Osteocyte (in vitro differentiated cells): Measurements from ENCODE around the gene DLGAP5. TPM values are rescaled to one million over a fixed set of nuclear protein-coding genes. Genes with fewer than 3 reads are reported as not detected.

Source experiments
- DNase-seq: peaks from one replicate; pipeline ENCODE4 v3.0.0; 2021; ENCODE audit warnings: mixed read lengths; ENCODE audit not compliant: unreplicated experiment; ENCODE audit errors: extremely low spot score
- H3K27ac Mint-ChIP-seq: one replicate; pipeline ENCODE4 v1.8.0; 2021; ENCODE audit warnings: mild to moderate bottlenecking, mixed read lengths; ENCODE audit not compliant: unreplicated experiment
- H3K27me3 Mint-ChIP-seq: one replicate; pipeline ENCODE4 v1.8.0; 2021; ENCODE audit warnings: mixed read lengths; ENCODE audit not compliant: unreplicated experiment
- H3K36me3 Mint-ChIP-seq: one replicate; pipeline ENCODE4 v1.8.0; 2021; ENCODE audit warnings: mixed read lengths; ENCODE audit not compliant: unreplicated experiment
- H3K4me1 Mint-ChIP-seq: one replicate; pipeline ENCODE4 v1.8.0; 2021; ENCODE audit warnings: mixed read lengths; ENCODE audit not compliant: unreplicated experiment
- H3K4me3 Mint-ChIP-seq: one replicate; pipeline ENCODE4 v1.8.0; 2021; ENCODE audit warnings: mild to moderate bottlenecking, moderate library complexity, mixed read lengths; ENCODE audit not compliant: unreplicated experiment
- H3K9me3 Mint-ChIP-seq: one replicate; pipeline ENCODE4 v1.8.0; 2021; ENCODE audit warnings: mixed read lengths; ENCODE audit not compliant: unreplicated experiment
- total RNA-seq: library from RNA; stranded (reverse); gene quantifications from 2 replicates; pipeline ENCODE4 v1.2.1, GENCODE V29; 2021
- TF ChIP-seq, protein P1 (sequence below): fragments of 200-600 bp; sonication (generic); IDR thresholded peaks from 2 replicates; pipeline ENCODE4 v1.5.0; 2021; ENCODE audit warnings: antibody characterized with exemption, mild to moderate bottlenecking, moderate library complexity

The DLGAP5 gene
- total RNA-seq, 1 donor from 2014 or later = 11.7 TPM

DNA sequence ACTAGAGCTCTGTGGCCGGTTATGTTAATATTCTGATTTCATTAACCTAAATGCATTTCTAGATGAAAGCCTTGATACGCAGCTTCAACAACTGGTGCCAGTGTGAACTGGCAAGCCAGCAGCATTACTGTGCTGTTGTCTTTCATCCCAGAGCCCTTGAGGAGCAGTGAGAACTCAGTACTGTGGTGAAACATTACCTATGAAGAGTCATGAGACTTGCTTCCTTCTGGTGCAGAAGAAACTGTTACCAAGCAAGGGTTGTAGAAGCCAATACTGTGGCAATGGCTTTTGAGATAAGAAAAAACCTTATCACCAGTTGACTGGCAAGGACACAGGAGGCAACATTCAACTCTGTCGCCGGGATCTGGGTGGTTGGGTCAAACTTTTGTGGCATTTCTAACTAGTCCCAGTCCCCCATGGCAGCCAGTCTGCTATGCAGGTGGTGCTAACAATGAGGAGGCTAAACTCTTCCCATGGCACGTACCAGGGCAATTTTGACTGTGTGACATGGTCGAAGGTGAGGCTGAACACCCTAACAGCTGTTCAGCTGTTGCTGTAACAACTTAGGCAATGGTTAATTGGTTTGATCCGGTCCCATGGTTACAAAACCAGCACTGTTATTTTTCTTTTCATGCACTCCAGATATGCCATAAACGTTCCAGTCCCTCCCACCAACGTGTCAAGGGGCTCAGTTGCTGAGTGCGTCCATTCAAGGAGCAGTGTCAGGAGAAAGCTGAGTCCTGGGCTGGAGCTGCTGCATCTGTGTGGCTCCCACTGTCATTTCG, 74.9 kb downstream of the DLGAP5 start:
- Mint-ChIP-seq H3K27ac (no peak overlapping the region), H3K9me3 (no peaks in the 10 kb centered on the region), H3K4me3 (no peak overlapping the region), H3K27me3 (no peaks in the 10 kb centered on the region), H3K4me1 (peaks cover 26% of the 10 kb centered on the region), H3K36me3 (no peaks in the 10 kb centered on the region)
- TF ChIP-seq, protein P1, sequence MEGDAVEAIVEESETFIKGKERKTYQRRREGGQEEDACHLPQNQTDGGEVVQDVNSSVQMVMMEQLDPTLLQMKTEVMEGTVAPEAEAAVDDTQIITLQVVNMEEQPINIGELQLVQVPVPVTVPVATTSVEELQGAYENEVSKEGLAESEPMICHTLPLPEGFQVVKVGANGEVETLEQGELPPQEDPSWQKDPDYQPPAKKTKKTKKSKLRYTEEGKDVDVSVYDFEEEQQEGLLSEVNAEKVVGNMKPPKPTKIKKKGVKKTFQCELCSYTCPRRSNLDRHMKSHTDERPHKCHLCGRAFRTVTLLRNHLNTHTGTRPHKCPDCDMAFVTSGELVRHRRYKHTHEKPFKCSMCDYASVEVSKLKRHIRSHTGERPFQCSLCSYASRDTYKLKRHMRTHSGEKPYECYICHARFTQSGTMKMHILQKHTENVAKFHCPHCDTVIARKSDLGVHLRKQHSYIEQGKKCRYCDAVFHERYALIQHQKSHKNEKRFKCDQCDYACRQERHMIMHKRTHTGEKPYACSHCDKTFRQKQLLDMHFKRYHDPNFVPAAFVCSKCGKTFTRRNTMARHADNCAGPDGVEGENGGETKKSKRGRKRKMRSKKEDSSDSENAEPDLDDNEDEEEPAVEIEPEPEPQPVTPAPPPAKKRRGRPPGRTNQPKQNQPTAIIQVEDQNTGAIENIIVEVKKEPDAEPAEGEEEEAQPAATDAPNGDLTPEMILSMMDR = no peak
- no peak for DNase-seq

DNA sequence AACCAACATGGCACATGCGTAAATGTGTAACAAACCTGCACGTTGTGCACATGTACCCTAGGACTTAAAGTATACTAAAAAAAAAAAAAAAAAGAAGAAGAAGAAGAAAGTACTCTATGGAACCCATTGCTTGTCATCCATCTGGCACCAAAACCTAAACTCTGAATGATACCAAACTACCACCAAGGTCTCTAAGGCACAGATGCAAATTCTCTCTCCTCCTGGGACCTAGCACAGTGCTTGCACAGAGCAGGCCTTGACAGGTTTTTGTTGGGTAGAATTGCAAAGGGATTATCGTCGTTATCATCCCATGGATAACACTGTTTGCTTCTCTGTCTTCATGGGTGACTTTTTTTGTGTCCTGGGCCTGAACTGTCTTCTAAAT, 75.5 kb downstream of the DLGAP5 start:
- Mint-ChIP-seq H3K27me3 (no peaks in the 10 kb centered on the region), H3K4me3 (no peak overlapping the region), H3K4me1 (peaks cover 24% of the 10 kb centered on the region), H3K27ac (no peak overlapping the region), H3K36me3 (no peaks in the 10 kb centered on the region), H3K9me3 (no peaks in the 10 kb centered on the region)
- DNase-seq = no peak
- TF ChIP-seq, protein P1 = no peak

DNA sequence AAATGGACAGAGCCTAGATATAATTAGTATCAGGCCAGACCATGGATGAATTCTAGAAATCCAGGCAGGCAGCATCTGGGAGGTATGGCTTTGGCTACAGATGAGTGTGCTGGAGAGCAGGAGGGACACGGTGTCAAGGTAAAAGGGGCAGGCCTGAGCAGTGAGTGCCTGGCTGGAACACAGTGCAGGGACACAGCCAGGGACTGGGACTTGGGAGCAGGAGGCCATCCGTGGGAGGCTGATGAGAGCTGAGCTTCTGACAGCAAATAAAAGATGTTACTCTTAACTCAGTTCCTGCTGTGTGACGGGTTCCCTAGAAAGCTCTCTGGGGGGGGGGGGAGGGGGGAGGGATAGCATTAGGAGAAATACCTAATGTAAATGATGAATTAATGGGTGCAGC, 75.9 kb downstream of the DLGAP5 start:
- Mint-ChIP-seq H3K27ac (no peak overlapping the region), H3K4me1 (peaks cover 23% of the 10 kb centered on the region), H3K4me3 (no peak overlapping the region), H3K27me3 (no peaks in the 10 kb centered on the region), H3K9me3 (no peaks in the 10 kb centered on the region), H3K36me3 (no peaks in the 10 kb centered on the region)
- DNase-seq = no peak
- TF ChIP-seq, protein P1 = no peak

DNA sequence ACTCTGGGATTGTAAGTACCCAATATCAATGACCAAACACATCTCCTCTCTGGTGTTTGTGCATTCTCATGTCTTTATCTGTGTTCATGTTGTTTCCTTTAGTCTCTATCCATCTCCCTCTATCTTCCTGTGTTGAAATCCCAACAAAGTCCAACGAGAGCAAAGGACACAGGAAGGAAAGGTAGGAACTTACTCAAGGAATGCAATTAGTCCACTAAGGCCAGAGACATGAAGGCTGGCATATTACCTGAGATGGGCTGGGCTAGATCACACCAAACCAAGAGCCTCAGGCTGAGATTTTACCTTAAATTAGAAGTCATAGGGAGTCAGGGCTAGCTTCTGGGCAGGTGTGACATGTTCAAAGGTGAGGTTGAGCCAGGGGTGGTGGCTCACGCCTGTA, 76.7 kb downstream of the DLGAP5 start:
- H3K4me3 Mint-ChIP-seq = no peak overlapping the region
- peaks cover 21% of the 10 kb centered on the region for H3K4me1 Mint-ChIP-seq
- no peaks in the 10 kb centered on the region for H3K9me3 Mint-ChIP-seq
- no peak overlapping the region for H3K27ac Mint-ChIP-seq
- TF ChIP-seq, protein P1 = no peak
- no peaks in the 10 kb centered on the region for H3K27me3 Mint-ChIP-seq
- H3K36me3 Mint-ChIP-seq = no peaks in the 10 kb centered on the region
- DNase-seq = no peak

DNA sequence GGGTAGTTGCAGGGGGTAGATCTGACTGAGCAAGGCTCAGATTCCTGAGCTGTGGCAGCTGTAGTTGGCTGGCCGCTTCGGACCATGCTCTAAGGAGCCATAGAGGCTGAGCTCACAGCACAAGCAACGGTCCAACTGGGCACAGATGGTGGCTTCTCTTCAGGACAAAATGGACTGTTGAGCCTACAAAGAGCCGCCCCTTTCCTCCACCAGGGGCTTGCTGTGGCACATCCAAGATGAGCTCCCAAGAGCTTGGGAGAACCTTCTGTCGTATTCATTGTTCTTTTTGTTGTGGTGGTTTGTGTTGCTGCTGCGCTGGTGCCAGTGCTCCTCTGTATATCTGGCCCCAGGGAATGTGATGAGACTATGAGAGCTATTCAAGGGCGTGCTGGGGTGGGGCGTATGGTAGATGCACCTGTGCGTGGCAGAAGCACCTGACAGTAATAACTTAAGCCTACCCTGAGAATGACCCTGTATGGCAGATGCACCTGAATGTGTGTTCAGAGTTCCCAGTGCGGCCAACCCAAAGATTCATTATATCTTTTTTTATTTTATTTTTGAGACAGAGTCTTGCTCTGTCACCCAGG, 80.2 kb downstream of the DLGAP5 start:
- peaks cover 23% of the 10 kb centered on the region for H3K4me1 Mint-ChIP-seq
- H3K9me3 Mint-ChIP-seq = no peaks in the 10 kb centered on the region
- no peak overlapping the region for H3K27ac Mint-ChIP-seq
- TF ChIP-seq, protein P1 = no peak
- no peaks in the 10 kb centered on the region for H3K36me3 Mint-ChIP-seq
- H3K4me3 Mint-ChIP-seq = no peak overlapping the region
- no peaks in the 10 kb centered on the region for H3K27me3 Mint-ChIP-seq
- DNase-seq = no peak
